ENCODE measurements around the gene HNF1B.

GRCh38 chr17:37726891-37727675, 17.8 kb downstream of the HNF1B start:
- no peak for TF ChIP-seq CTCF (conservative IDR thresholded peaks at IDR 0.05)
- no peak; the same call in 1 of the 2 replicates for TF ChIP-seq ZFX (IDR thresholded peaks at IDR 0.05)

All from C4-2B (cell line).